Thyroid gland (tissue), 4 donors: ENCODE measurements around the gene SLC29A3. TPM values are rescaled to one million over a fixed set of nuclear protein-coding genes. Genes with fewer than 3 reads are reported as not detected.

Experiments used
- DNase-seq, 2 donors: peaks; one replicate each; pipeline ENCODE4 v3.0.0-alpha.2; 2019
- H3K27ac ChIP-seq, 3 donors: fragments of 200-600 bp; sonication (generic); 1 replicate in 2 of 3; 2 replicates in 1 of 3; pipeline ENCODE4 v1.5.1; 2016 to 2019; ENCODE audit warnings: mild to moderate bottlenecking in 1 of 3, moderate library complexity in 1 of 3
- H3K27me3 ChIP-seq: fragments of 200-600 bp; sonication (generic); one replicate; pipeline ENCODE4 v1.5.1; 2019
- H3K36me3 ChIP-seq, 2 donors: fragments of 200-600 bp; sonication (generic); one replicate each; pipeline ENCODE4 v1.5.1; 2016 to 2019
- H3K4me1 ChIP-seq, 2 donors: fragments of 200-600 bp; sonication (generic); one replicate each; pipeline ENCODE4 v1.5.1; 2017 to 2019
- H3K4me3 ChIP-seq, 3 donors: fragments of 200-600 bp; sonication (generic); replicated peaks in 1 of 3; 1 replicate in 2 of 3; 2 replicates in 1 of 3; pipeline ENCODE4 v1.5.1; 2016; ENCODE audit warnings: mild to moderate bottlenecking in 1 of 3
- H3K9me3 ChIP-seq: fragments of 200-600 bp; sonication (generic); one replicate; pipeline ENCODE4 v1.5.1; 2017
- CTCF ChIP-seq, 6 experiments: fragments of 200-600 bp in 3 of 6; fragments of 450-650 bp in 3 of 6; sonication (generic) in 3 of 6; IDR thresholded peaks; one replicate each; pipeline ENCODE4 v1.5.1; 2016 to 2019; ENCODE audit warnings: antibody characterized with exemption in 6 of 6, mild to moderate bottlenecking in 2 of 6, inconsistent platforms in 1 of 6, moderate library complexity in 1 of 6
- POLR2A ChIP-seq, 2 donors: fragments of 450-650 bp; IDR thresholded peaks; one replicate each; pipeline ENCODE4 v1.6.1; 2017; ENCODE audit warnings: antibody characterized with exemption in 2 of 2, mild to moderate bottlenecking in 2 of 2, moderate library complexity in 1 of 2
- WGBS, 2 donors: methylation state at CpG; one replicate each; pipeline ENCODE4 v1.1.5; 2017; 5-methylcytosine and 5-hydroxymethylcytosine counted together
- intact Hi-C: fragments of 100-400 bp; cut with DNase I; formaldehyde crosslinking; loops from one replicate; pipeline ENCODE4 v1.15.1; 2023
- total RNA-seq, 4 donors: library from RNA; depleted of rRNA; stranded (reverse); fragments of >200 nt; gene quantifications; one replicate each; pipeline ENCODE4 v1.2.3, GENCODE V29; 2016

The SLC29A3 gene
- total RNA-seq, 4 donors from 2014 or later = 5.1 to 8.2 (median 6.7) TPM

DNA sequence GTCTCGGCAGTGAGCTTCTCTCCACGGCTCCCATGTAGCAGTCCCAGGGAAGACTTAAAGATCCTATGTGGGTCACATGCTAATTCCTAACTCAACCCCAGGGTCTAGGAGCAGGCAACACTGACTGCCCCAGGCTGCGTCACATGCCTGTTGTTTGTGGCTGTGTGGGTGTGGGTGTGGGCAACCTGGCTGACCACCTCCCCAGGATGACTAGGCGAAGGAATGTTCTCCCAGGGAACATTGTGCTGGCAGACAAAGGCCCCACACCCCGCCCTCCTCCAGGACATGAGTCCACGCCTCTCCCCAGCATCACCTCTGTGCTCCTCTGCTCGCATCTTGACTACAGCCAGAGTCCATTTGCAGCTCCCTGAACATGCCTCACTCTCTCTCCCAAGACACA lies 30.3 kb downstream of the SLC29A3 start:
- H3K9me3 ChIP-seq = no peaks in the 10 kb centered on the region
- TF ChIP-seq CTCF (IDR thresholded peaks at IDR 0.05) (no peak), POLR2A (IDR thresholded peaks at IDR 0.05) (no peak)
- no peak overlapping the region for H3K4me3 ChIP-seq
- no peaks in the 10 kb centered on the region for H3K36me3 ChIP-seq
- H3K27me3 ChIP-seq = no peaks in the 10 kb centered on the region
- H3K27ac ChIP-seq = no peak overlapping the region
- intact Hi-C loops = no loop called here
- 94 to 98% methylated on average over 5 to 7 of the region's 7 CpGs for WGBS, 2 donors
- no peak for DNase-seq
- peaks cover 0 to 5% of the 10 kb centered on the region in 2 donors for H3K4me1 ChIP-seq

GRCh38 chr10:71351087-71351486 lies 32.0 kb downstream of the SLC29A3 start:
- H3K27ac ChIP-seq = no peak overlapping the region
- no peak overlapping the region for H3K4me3 ChIP-seq
- H3K36me3 ChIP-seq = no peaks in the 10 kb centered on the region
- WGBS, 2 donors = 79 to 86% methylated on average over 6 of the region's 6 CpGs
- H3K27me3 ChIP-seq = no peaks in the 10 kb centered on the region
- no peaks in the 10 kb centered on the region for H3K4me1 ChIP-seq
- no peak for DNase-seq
- intact Hi-C loops = no loop called here
- no peaks in the 10 kb centered on the region for H3K9me3 ChIP-seq
- no peak for TF ChIP-seq POLR2A (IDR thresholded peaks at IDR 0.05)
- no peak for TF ChIP-seq CTCF (IDR thresholded peaks at IDR 0.05)

DNA sequence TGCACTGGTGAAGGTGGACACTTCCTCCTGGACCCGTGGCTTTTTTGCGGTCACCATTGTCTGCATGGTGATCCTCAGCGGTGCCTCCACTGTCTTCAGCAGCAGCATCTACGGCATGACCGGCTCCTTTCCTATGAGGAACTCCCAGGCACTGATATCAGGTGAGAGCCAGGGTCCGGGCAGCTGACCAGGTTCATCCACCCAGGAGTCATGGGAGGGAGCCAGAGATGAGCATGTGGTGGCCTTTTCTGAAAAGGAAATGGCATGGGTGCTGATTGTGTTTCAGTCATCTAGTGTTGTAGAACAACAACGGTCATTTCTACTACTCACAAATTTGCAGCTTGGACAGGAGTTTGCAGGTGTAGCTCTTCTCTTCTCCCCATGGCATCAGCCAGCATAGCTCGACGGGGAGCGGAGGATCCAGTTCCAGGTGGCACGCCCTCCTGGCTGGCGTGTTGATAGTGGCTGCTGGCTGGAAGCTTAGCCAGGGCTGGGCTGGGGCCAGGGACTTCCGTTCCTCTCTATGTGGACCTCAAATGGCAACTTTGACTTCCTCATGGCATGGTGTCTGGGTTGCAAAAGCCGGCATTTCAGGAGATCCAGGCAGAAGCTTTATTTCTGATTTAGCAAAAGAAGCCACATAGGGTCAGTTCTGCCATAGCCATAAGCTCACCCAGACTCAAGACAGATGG lies 32.7 kb downstream of the SLC29A3 start:
- H3K4me3 ChIP-seq = no peak overlapping the region
- no peaks in the 10 kb centered on the region for H3K27me3 ChIP-seq
- no peak overlapping the region for H3K27ac ChIP-seq
- no peaks in the 10 kb centered on the region for H3K36me3 ChIP-seq
- peak in 1 of 2 donors; percentile 35 for DNase-seq
- H3K4me1 ChIP-seq = no peaks in the 10 kb centered on the region
- WGBS, 2 donors = 85 to 98% methylated on average over 10 to 13 of the region's 14 CpGs
- intact Hi-C loops = no loop called here
- H3K9me3 ChIP-seq = no peaks in the 10 kb centered on the region
- TF ChIP-seq POLR2A (IDR thresholded peaks at IDR 0.05) (no peak), CTCF (IDR thresholded peaks at IDR 0.05) (no peak)

GRCh38 chr10:71353639-71354038 lies 34.6 kb downstream of the SLC29A3 start:
- WGBS, 2 donors = 73 to 80% methylated on average over 9 of the region's 9 CpGs
- no peak overlapping the region for H3K4me3 ChIP-seq
- peaks cover 0 to 5% of the 10 kb centered on the region in 2 donors for H3K36me3 ChIP-seq
- H3K4me1 ChIP-seq = no peaks in the 10 kb centered on the region
- H3K27ac ChIP-seq = no peak overlapping the region
- TF ChIP-seq POLR2A (IDR thresholded peaks at IDR 0.05) (no peak), CTCF (IDR thresholded peaks at IDR 0.05) (no peak)
- no peaks in the 10 kb centered on the region for H3K9me3 ChIP-seq
- intact Hi-C loops = no loop called here
- no peak for DNase-seq
- H3K27me3 ChIP-seq = no peaks in the 10 kb centered on the region

GRCh38 chr10:71354776-71355175 lies 35.7 kb downstream of the SLC29A3 start:
- TF ChIP-seq CTCF (IDR thresholded peaks at IDR 0.05) (no peak), POLR2A (IDR thresholded peaks at IDR 0.05) (no peak)
- Histone ChIP-seq H3K27ac (no peak overlapping the region), H3K9me3 (no peaks in the 10 kb centered on the region), H3K4me1 (no peaks in the 10 kb centered on the region), H3K4me3 (no peak overlapping the region), H3K36me3 (peaks cover 0 to 5% of the 10 kb centered on the region in 2 donors), H3K27me3 (no peaks in the 10 kb centered on the region)
- intact Hi-C loops = no loop called here
- WGBS, 2 donors = 94 to 96% methylated on average over 7 of the region's 7 CpGs
- no peak for DNase-seq
